BE2C (cell line): ENCODE measurements around the gene CCDC182.
A peak's percentile ranks its signal among the peaks of the same experiment; 100 is the strongest.

ENCODE experiments used
- DNase-seq: peaks from one replicate; pipeline ENCODE4 v3.0.0-alpha.2; 2020
- H3K27me3 ChIP-seq: fragments of 250-450 bp; sonication (Bioruptor Pico); 2 replicates; pipeline ENCODE4 v1.5.1; 2020; ENCODE audit warnings: mild to moderate bottlenecking
- H3K36me3 ChIP-seq: fragments of 250-450 bp; sonication (Bioruptor Pico); 2 replicates; pipeline ENCODE4 v1.5.1; 2020; ENCODE audit warnings: mild to moderate bottlenecking
- H3K4me1 ChIP-seq: fragments of 250-450 bp; sonication (Bioruptor Pico); 2 replicates; pipeline ENCODE4 v1.5.1; 2020
- H3K4me3 ChIP-seq: 2 replicates; pipeline ENCODE4 v1.5.1; 2011; ENCODE audit warnings: low read depth, low read length
- H3K9me3 ChIP-seq: fragments of 250-450 bp; sonication (Bioruptor Pico); 2 replicates; pipeline ENCODE4 v1.5.1; 2020
- CTCF ChIP-seq: IDR thresholded peaks from 2 replicates; pipeline ENCODE4 v1.5.1; 2012; ENCODE audit warnings: mild to moderate bottlenecking, low read depth, low read length

Gene CCDC182

GRCh38 chr17:57761887-57762286 is 16.8 kb upstream of the CCDC182 start:
- TF ChIP-seq CTCF, result no peak
- H3K9me3 ChIP-seq, result no peaks in the 10 kb centered on the region
- no peaks in the 10 kb centered on the region for H3K27me3 ChIP-seq
- H3K4me3 ChIP-seq, result no peak overlapping the region
- DNase-seq, result no peak
- no peaks in the 10 kb centered on the region for H3K36me3 ChIP-seq
- peaks cover 35% of the 10 kb centered on the region for H3K4me1 ChIP-seq

- DNase-seq, result no peak
- no peaks in the 10 kb centered on the region for H3K9me3 ChIP-seq
- no peaks in the 10 kb centered on the region for H3K36me3 ChIP-seq
- H3K4me1 ChIP-seq, result peaks cover 35% of the 10 kb centered on the region
- no peak for TF ChIP-seq CTCF
- no peak overlapping the region for H3K4me3 ChIP-seq
- no peaks in the 10 kb centered on the region for H3K27me3 ChIP-seq
These were observed 14.9 kb upstream of the CCDC182 start for GRCh38 chr17:57760046-57760445.

- no peaks in the 10 kb centered on the region for H3K36me3 ChIP-seq
- no peak overlapping the region for H3K4me3 ChIP-seq
- no peak for TF ChIP-seq CTCF
- H3K27me3 ChIP-seq, result no peaks in the 10 kb centered on the region
- H3K4me1 ChIP-seq, result peaks cover 35% of the 10 kb centered on the region
- H3K9me3 ChIP-seq, result no peaks in the 10 kb centered on the region
- DNase-seq, result peak; percentile 67
These were observed 13.6 kb upstream of the CCDC182 start for GRCh38 chr17:57758654-57759053.

- no peaks in the 10 kb centered on the region for H3K27me3 ChIP-seq
- H3K36me3 ChIP-seq, result no peaks in the 10 kb centered on the region
- no peak overlapping the region for H3K4me3 ChIP-seq
- DNase-seq, result no peak
- no peaks in the 10 kb centered on the region for H3K9me3 ChIP-seq
- TF ChIP-seq CTCF, result no peak
- peaks cover 34% of the 10 kb centered on the region for H3K4me1 ChIP-seq
These were observed 12.6 kb upstream of the CCDC182 start for GRCh38 chr17:57757735-57758134.

- DNase-seq, result no peak
These were observed 11.9 kb upstream of the CCDC182 start for GRCh38 chr17:57756951-57757350.

More at GRCh38 chr17:57756951-57757350, 11.9 kb upstream of the CCDC182 start:
- TF ChIP-seq CTCF, result no peak
- Histone ChIP-seq H3K27me3 (no peaks in the 10 kb centered on the region), H3K4me1 (peaks cover 33% of the 10 kb centered on the region), H3K4me3 (no peak overlapping the region), H3K36me3 (no peaks in the 10 kb centered on the region), H3K9me3 (no peaks in the 10 kb centered on the region)
